Measurements from ENCODE around the gene RAB39A. TPM values are rescaled to one million over a fixed set of nuclear protein-coding genes. Genes with fewer than 3 reads are reported as not detected.
"Not testable (repeated sequence)": the region's sequence is repeated elsewhere in the genome, so short reads cannot be mapped to it uniquely, and the experiment has no call there.

RAB39A gene, protein sequence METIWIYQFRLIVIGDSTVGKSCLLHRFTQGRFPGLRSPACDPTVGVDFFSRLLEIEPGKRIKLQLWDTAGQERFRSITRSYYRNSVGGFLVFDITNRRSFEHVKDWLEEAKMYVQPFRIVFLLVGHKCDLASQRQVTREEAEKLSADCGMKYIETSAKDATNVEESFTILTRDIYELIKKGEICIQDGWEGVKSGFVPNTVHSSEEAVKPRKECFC
- under 1 TPM; 0.11 to 0.20 TPM for total RNA-seq
- polyA plus RNA-seq: not detected

DNA sequence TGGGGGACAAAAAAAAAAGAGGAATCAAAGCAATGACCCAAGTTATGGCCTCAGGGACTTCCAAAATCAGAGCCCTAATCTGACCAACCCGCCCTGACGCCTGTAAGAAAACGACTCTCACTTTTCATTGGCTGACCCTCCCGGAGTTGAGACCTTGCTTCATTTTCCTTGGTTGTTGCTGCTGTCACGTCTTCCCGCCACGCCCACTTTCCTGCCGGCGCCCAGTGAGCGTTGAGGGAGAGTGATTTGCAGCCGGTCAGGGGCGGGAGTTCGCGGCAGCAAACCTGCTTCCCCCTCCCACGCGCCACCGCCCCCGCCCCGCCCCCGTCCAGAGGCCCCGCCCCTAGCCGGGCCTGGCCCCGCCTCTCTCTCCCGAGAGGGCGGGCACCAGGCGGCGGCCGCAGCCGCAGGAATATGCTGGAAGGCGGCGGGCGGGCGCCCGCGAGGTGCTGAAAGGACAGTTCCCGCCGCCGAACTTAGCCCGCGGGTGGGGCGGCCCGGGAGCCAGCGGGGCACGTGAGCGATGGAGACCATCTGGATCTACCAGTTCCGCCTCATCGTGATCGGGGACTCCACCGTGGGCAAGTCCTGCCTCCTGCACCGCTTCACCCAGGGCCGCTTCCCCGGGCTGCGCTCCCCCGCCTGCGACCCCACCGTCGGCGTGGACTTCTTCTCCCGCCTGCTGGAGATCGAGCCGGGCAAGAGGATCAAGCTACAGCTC lies at the start of gene RAB39A:
TSS of gene RAB39A (plus strand) at position 403 of the 721 bp plus-strand sequence. CDS start at position 524, 121 bp downstream.
- ChIA-PET POLR2A (no interaction called here), CTCF (no interaction called here)
- no peaks in the 10 kb centered on the region for H3K9me3 ChIP-seq (ENCODE audit: low read length)
- H3K4me3 ChIP-seq (ENCODE audit: low read length): peak within 1 kb of the TSS; percentile 31
- peak within 1 kb of the TSS in 6 of 7 donors; percentile 60 to 90 (median 72) for H3K4me3 Mint-ChIP-seq
- H3K9me3 Mint-ChIP-seq: peaks cover 0 to 15% (median 6%) of the 10 kb centered on the region in 5 donors
- H3K27me3 ChIP-seq (ENCODE audit: insufficient read depth, low read length, poor library complexity, severe bottlenecking): peaks cover 4% of the 10 kb centered on the region
- H3K4me1 Mint-ChIP-seq: peaks cover 10 to 17% (median 15%) of the 10 kb centered on the region in 3 donors
- H3K4me1 ChIP-seq (ENCODE audit: insufficient read depth, low read length): peaks cover 8% of the 10 kb centered on the region
- no peak within 1 kb of the TSS for H3K27ac Mint-ChIP-seq
- no peaks in the 10 kb centered on the region for H3K36me3 ChIP-seq (ENCODE audit: insufficient read depth, low read length)
- DNase-seq: peak; percentile 39 to 64 (median 41)
- H3K36me3 Mint-ChIP-seq: peaks cover 0 to 4% (median 0%) of the 10 kb centered on the region in 3 donors
- H3K27ac ChIP-seq (ENCODE audit: low read depth, low read length): no peak within 1 kb of the TSS
- H3K27me3 Mint-ChIP-seq: peaks cover 31 to 60% of the 10 kb centered on the region in 2 donors

DNA sequence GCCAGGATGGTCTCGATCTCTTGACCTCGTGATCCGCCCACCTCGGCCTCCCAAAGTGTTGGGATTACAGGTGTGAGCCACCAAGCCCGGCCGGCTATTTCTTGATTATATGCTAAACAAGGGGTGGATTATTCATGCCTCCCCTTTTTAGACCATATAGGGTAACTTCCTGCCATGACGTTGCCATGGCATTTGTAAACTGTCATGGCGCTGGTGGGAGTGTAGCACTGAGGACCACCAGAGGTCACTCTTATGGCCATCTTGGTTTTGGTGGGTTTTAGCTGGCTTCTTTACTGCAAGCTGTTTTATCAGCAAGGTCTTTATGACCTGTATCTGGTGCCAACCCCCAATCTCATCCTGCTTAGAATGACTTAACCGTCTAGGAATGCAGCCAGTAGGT lies 46.8 kb upstream of the RAB39A start:
- H3K4me1 ChIP-seq (ENCODE audit: insufficient read depth, low read length); H3K36me3 ChIP-seq (ENCODE audit: insufficient read depth, low read length); H3K4me3 Mint-ChIP-seq; H3K27ac Mint-ChIP-seq; H3K4me3 ChIP-seq (ENCODE audit: low read length); H3K36me3 Mint-ChIP-seq; H3K27ac ChIP-seq (ENCODE audit: low read depth, low read length); H3K4me1 Mint-ChIP-seq; H3K9me3 ChIP-seq (ENCODE audit: low read length); H3K9me3 Mint-ChIP-seq; CTCF ChIA-PET; POLR2A ChIA-PET; H3K27me3 ChIP-seq (ENCODE audit: insufficient read depth, low read length, poor library complexity, severe bottlenecking); DNase-seq: not testable (repeated sequence)
- peaks cover 14 to 28% of the 10 kb centered on the region in 2 donors for H3K27me3 Mint-ChIP-seq

DNA sequence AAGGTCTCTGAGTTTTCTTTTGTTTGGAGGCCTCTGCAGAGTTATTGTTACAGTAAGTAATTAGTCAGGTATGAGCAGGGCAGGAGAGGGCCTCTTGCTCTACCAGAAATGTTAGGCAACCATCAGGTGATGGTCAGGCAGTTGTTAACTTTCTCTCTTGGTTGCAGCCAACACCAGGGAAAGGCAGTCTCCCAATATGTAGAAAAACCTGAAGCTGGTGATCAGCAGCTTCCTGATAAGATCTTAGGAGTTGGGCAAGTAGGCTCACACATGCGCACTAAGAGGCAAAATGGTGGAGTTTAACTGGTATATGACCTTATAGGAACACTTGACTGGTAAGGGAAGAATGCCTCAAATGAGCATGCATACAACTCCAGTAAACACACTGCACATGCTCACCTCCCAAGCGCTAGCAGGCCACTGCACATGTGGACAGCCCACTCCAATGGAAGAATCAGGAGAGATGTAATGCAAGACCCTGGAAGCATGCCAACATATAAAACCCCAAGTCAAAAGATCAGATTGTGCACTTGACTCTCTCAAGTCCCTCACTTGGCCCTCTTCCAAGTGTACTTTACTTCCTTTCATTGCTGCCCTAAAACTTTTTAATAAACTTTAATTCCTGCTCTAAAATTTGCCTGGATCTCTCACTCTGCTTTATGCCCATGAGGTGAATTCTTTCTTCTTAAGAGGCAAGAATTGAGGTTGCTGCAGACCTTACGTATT lies 46.0 kb upstream of the RAB39A start:
- Histone ChIP-seq H3K27ac (ENCODE audit: low read depth, low read length) (no peak overlapping the region), H3K4me1 (ENCODE audit: insufficient read depth, low read length) (no peaks in the 10 kb centered on the region), H3K36me3 (ENCODE audit: insufficient read depth, low read length) (no peaks in the 10 kb centered on the region), H3K4me3 (ENCODE audit: low read length) (no peak overlapping the region), H3K27me3 (ENCODE audit: insufficient read depth, low read length, poor library complexity, severe bottlenecking) (no peaks in the 10 kb centered on the region), H3K9me3 (ENCODE audit: low read length) (no peaks in the 10 kb centered on the region)
- H3K4me3 Mint-ChIP-seq: no peak overlapping the region
- DNase-seq: no peak
- no peaks in the 10 kb centered on the region for H3K4me1 Mint-ChIP-seq
- CTCF ChIA-PET: no interaction called here
- H3K9me3 Mint-ChIP-seq: no peaks in the 10 kb centered on the region
- POLR2A ChIA-PET: no interaction called here
- H3K36me3 Mint-ChIP-seq: peaks cover 0 to 2% (median 0%) of the 10 kb centered on the region in 3 donors
- H3K27me3 Mint-ChIP-seq: peaks cover 18 to 33% of the 10 kb centered on the region in 2 donors
- no peak overlapping the region for H3K27ac Mint-ChIP-seq

DNA sequence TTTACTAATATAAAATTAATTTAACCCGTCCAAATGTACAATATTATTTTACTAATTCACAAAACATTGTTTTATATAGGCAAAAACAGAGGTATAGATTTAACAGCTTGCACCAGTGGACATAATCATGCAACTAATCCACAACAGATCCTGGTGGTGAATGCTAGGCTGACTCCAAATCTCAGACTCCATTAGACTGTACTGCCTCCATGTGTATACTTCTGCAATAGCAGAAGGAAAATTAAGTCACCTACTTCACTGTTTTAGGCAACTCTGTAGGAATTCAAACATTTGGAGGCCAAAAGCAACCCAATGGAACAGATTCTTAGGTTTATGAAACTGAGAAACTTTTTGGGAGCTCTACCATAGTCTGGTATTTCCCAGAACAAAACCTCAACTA lies 30.0 kb upstream of the RAB39A start:
- peak in 1 of 5 donors; percentile 6 for DNase-seq
- H3K4me1 Mint-ChIP-seq: no peaks in the 10 kb centered on the region
- Histone ChIP-seq H3K4me1 (ENCODE audit: insufficient read depth, low read length) (no peaks in the 10 kb centered on the region), H3K27ac (ENCODE audit: low read depth, low read length) (no peak overlapping the region), H3K4me3 (ENCODE audit: low read length) (no peak overlapping the region), H3K27me3 (ENCODE audit: insufficient read depth, low read length, poor library complexity, severe bottlenecking) (no peaks in the 10 kb centered on the region), H3K36me3 (ENCODE audit: insufficient read depth, low read length) (no peaks in the 10 kb centered on the region), H3K9me3 (ENCODE audit: low read length) (no peaks in the 10 kb centered on the region)
- H3K4me3 Mint-ChIP-seq: no peak overlapping the region
- H3K9me3 Mint-ChIP-seq: no peaks in the 10 kb centered on the region
- H3K36me3 Mint-ChIP-seq: no peaks in the 10 kb centered on the region
- POLR2A ChIA-PET: no interaction called here
- H3K27me3 Mint-ChIP-seq: peaks cover 0 to 7% of the 10 kb centered on the region in 2 donors
- no peak overlapping the region for H3K27ac Mint-ChIP-seq
- CTCF ChIA-PET: no interaction called here

DNA sequence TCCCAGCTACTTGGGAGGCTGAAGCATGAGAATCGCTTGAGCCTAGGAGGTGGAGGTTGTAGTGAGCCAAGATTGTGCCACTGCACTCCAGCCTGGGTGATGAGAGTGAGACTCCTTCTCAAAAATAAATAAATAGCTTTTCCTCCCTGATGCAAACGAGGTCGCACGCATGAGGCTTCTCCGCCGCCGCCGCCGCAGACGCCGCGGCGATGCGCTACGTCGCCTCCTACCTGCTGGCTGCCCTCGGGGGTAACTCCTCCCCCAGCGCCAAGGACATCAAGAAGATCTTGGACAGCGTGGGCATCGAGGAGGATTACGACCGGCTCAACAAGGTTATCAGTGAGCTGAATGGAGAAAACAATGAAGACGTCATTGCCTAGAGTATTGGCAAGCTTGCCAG lies 20.0 kb upstream of the RAB39A start:
- no peaks in the 10 kb centered on the region for H3K36me3 ChIP-seq (ENCODE audit: insufficient read depth, low read length)
- Mint-ChIP-seq H3K36me3 (no peaks in the 10 kb centered on the region), H3K4me3 (no peak overlapping the region), H3K4me1 (no peaks in the 10 kb centered on the region), H3K27me3 (peaks cover 18 to 26% of the 10 kb centered on the region in 2 donors), H3K9me3 (no peaks in the 10 kb centered on the region), H3K27ac (no peak overlapping the region)
- no peak overlapping the region for H3K27ac ChIP-seq (ENCODE audit: low read depth, low read length)
- POLR2A ChIA-PET: no interaction called here
- H3K9me3 ChIP-seq (ENCODE audit: low read length): no peaks in the 10 kb centered on the region
- no peak for DNase-seq
- no peak overlapping the region for H3K4me3 ChIP-seq (ENCODE audit: low read length)
- CTCF ChIA-PET: no interaction called here
- no peaks in the 10 kb centered on the region for H3K27me3 ChIP-seq (ENCODE audit: insufficient read depth, low read length, poor library complexity, severe bottlenecking)
- no peaks in the 10 kb centered on the region for H3K4me1 ChIP-seq (ENCODE audit: insufficient read depth, low read length)

DNA sequence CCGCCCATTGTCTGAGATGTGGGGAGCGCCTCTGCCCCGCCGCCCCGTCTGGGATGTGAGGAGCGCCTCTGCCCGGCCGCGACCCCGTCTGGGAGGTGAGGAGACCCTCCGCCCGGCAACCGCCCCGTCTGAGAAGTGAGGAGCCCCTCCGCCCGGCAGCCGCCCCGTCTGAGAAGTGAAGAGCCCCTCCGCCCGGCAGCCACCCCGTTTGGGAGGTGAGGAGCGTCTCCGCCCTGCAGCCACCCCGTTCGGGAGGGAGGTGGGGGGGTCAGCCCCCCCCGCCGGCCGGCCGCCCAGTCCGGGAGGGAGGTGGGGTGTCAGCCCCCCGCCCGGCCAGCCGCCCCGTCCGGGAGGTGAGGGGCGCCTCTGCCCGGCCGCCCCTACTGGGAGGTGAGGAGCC lies 15.8 kb upstream of the RAB39A start:
- H3K36me3 Mint-ChIP-seq; H3K4me1 Mint-ChIP-seq; H3K4me3 ChIP-seq (ENCODE audit: low read length); H3K9me3 ChIP-seq (ENCODE audit: low read length); H3K4me1 ChIP-seq (ENCODE audit: insufficient read depth, low read length); CTCF ChIA-PET; H3K36me3 ChIP-seq (ENCODE audit: insufficient read depth, low read length); H3K27me3 ChIP-seq (ENCODE audit: insufficient read depth, low read length, poor library complexity, severe bottlenecking); H3K4me3 Mint-ChIP-seq; H3K9me3 Mint-ChIP-seq; POLR2A ChIA-PET; DNase-seq; H3K27ac ChIP-seq (ENCODE audit: low read depth, low read length); H3K27ac Mint-ChIP-seq: not testable (repeated sequence)
- peaks cover 19 to 42% of the 10 kb centered on the region in 2 donors for H3K27me3 Mint-ChIP-seq

DNA sequence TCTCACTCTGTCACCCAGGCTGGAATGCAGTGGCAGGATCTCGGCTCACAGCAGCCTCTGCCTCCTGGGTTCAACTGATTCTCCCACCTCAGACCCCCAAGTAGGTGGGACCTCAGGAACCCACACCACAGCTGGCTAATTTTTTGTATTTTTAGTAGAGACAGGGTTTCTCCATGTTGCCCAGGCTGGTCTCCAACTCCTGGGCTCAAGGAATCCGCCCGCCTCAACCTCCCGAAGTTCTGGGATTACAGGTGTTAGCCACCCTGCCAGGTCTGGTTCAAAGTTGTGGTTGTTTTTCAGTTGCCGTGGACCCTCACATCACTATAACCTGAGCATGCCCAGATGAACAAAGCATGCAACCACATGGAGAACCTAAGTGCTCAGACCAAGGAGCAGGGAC lies 13.0 kb upstream of the RAB39A start:
- Histone ChIP-seq H3K36me3 (ENCODE audit: insufficient read depth, low read length) (no peaks in the 10 kb centered on the region), H3K9me3 (ENCODE audit: low read length) (no peaks in the 10 kb centered on the region), H3K27ac (ENCODE audit: low read depth, low read length) (no peak overlapping the region), H3K27me3 (ENCODE audit: insufficient read depth, low read length, poor library complexity, severe bottlenecking) (no peaks in the 10 kb centered on the region), H3K4me3 (ENCODE audit: low read length) (no peak overlapping the region), H3K4me1 (ENCODE audit: insufficient read depth, low read length) (no peaks in the 10 kb centered on the region)
- no peaks in the 10 kb centered on the region for H3K9me3 Mint-ChIP-seq
- no peak for DNase-seq
- ChIA-PET POLR2A (no interaction called here), CTCF (no interaction called here)
- H3K27ac Mint-ChIP-seq: no peak overlapping the region
- no peak overlapping the region for H3K4me3 Mint-ChIP-seq
- no peaks in the 10 kb centered on the region for H3K36me3 Mint-ChIP-seq
- peaks cover 23 to 30% of the 10 kb centered on the region in 2 donors for H3K27me3 Mint-ChIP-seq
- H3K4me1 Mint-ChIP-seq: no peaks in the 10 kb centered on the region

DNA sequence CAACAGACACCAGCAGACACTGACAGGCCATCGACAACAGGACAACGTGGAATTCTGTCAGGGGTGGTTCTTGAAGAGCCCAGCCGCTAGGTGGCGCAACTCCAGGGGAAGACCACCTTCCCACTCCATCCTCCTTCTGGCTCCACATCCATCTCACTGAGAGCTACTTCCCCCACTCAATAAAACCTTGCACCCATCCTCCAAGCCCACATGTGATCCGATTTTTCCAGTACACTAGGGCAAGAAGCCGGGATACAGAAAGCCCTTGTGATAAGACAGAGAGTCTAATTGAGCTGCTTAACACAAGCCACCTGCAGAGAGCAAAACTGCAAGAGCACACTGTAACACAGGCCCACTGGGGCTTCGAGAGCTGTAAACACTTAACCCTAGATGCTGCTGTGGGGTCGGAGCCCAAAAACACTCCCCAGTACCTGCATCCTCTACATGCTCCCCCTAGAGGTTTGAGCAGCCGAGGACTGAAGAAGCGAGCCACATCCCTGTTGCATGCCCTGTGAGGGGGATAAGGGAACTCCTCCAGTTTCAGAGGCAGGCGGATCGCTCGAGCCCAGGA lies 11.5 kb upstream of the RAB39A start:
- no peak overlapping the region for H3K27ac Mint-ChIP-seq
- no peaks in the 10 kb centered on the region for H3K27me3 ChIP-seq (ENCODE audit: insufficient read depth, low read length, poor library complexity, severe bottlenecking)
- peak in 1 of 5 donors; percentile 31 for DNase-seq
- no peaks in the 10 kb centered on the region for H3K36me3 Mint-ChIP-seq
- H3K9me3 ChIP-seq (ENCODE audit: low read length): no peaks in the 10 kb centered on the region
- no peak overlapping the region for H3K27ac ChIP-seq (ENCODE audit: low read depth, low read length)
- ChIA-PET POLR2A (no interaction called here), CTCF (interaction anchor here (1.4 to 1.8 kb wide), 3 partner anchors 17 to 733 kb away, joined by 3 to 9 read pairs (median 4); no protein-coding TSS in a partner anchor)
- H3K9me3 Mint-ChIP-seq: no peaks in the 10 kb centered on the region
- no peaks in the 10 kb centered on the region for H3K36me3 ChIP-seq (ENCODE audit: insufficient read depth, low read length)
- H3K4me1 Mint-ChIP-seq: no peaks in the 10 kb centered on the region
- no peak overlapping the region for H3K4me3 Mint-ChIP-seq
- H3K27me3 Mint-ChIP-seq: peaks cover 23 to 27% of the 10 kb centered on the region in 2 donors
- H3K4me1 ChIP-seq (ENCODE audit: insufficient read depth, low read length): no peaks in the 10 kb centered on the region
- H3K4me3 ChIP-seq (ENCODE audit: low read length): no peak overlapping the region

Data from CD8-positive, alpha-beta memory T cell (primary cell).